ENCODE measurements around the gene ERGIC1.

The ERGIC1 gene

DNA sequence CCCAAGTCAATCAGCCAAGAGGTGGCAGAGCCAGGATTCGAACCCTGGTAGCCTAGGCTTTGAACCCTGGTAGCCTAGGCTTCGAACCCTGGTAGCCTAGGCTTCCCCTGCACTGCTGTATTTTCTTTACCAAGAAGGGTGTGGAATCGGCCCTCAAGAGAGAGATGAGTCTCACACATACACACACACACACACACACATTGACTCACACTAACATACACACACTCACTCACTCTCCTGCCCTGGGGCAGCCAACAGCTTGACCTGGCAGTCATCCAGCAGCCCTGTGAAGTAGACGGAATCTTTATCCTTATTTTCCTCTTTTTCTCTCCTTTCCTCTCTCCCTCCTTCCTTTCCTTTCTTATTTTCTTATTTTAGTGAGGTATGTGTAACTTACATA lies 69.7 kb downstream of the ERGIC1 start:
- no peak for FAIRE-seq

- no peak for FAIRE-seq
Observed at GRCh38 chr5:172904312-172904642, 70.2 kb downstream of the ERGIC1 start.

DNA sequence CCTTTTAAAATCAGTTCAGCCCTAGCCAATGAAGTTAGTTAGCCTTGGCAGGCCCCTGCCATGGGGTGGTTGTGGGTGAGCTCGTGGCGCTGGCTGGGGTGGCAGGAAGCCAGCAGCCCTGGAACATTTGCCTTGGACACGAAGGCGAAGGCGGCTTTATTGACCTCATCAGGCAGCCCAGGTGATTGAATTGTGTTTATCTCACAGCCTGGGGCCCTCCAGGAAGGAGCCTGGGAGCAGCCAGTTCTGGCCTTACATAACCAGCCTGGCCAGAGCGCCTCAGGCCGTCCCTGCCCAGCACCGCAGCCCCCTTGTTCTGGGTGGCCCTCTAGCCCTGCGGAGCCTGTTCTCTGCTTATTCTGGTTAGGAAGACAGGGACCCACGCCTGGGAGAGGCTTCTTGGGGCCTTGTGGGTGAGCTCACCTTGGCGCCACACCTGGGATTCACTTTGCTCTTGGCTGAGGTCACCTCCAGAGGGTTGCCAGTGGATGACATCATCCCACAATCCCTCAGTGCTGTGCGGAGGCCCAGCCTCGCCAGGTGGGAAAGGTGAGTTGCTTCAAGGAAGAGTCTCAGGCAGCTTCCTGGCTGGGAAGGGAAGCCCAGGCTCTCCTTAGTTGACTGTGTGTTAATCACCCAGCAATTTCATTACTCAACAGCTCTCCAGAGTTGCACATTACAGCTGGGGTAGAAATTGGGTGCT lies 70.7 kb downstream of the ERGIC1 start:
- FAIRE-seq, result no peak

GRCh38 chr5:172905346-172906140 lies 71.5 kb downstream of the ERGIC1 start:
- FAIRE-seq, result no peak

- FAIRE-seq, result no peak
Observed at GRCh38 chr5:172906436-172906835, 72.4 kb downstream of the ERGIC1 start.

- FAIRE-seq, result no peak
Observed at GRCh38 chr5:172906888-172907287, 72.8 kb downstream of the ERGIC1 start.

DNA sequence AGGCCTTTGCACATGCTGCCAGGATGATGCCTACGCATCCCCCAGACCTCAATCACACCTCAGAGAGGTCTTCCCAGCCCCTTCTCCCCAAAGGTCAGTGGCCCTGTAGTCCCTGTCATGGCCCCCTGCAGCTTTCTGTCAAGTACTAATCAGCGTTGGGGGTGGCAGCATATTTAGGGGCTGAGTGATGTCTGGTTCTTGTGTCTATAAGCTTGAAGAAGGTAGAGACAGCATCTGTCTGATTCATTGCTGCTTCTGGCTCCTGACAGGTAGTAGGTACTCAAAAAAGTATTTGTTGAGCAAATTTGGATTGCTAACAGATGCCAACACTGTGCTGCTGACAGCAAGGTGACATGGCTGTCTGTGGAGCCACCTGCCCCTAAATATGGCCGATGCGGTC lies 73.6 kb downstream of the ERGIC1 start:
- FAIRE-seq, result no peak

- FAIRE-seq, result no peak
Observed at GRCh38 chr5:172908662-172909061, 74.6 kb downstream of the ERGIC1 start.

- FAIRE-seq, result no peak
Observed at GRCh38 chr5:172909931-172910502, 76.0 kb downstream of the ERGIC1 start.

DNA sequence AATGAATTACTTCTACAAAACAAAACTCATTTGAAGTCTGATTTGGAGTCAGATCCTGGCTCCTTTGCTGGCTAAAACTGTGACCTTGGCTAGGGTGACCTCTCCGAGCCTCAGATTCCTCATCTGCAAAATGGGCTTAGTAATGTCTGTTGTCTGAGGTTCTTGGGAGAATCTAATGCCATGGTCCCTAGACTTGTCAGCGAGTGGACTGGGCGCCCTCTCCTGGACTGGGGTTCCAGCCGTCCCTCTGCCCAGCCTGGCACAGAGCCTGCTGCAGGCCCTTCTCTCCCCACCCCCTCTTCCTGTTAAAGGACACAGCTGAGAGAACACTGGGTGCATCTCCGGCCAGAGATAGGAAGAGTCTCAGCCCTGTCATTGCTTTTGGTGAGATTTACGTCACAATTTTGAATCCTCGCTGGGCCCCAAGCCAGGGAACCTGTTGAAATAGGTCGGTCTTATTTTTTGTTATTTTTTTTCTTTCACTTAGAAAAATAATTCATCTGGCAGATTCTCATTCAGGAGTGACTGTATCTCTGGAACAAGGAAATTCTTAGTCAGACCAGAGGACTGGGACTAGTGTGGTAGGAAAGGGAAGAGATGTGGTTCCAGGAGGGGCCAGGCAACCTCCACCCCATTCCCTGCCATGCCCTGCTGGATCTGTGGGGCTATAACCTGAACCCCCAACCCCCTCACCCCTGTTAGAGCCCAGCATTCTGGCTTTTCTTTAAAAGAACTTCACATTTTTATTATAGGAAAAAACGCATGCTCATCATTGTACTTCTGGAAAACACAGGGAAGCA lies 77.0 kb downstream of the ERGIC1 start:
- no peak for FAIRE-seq

GRCh38 chr5:172911628-172911880 lies 77.5 kb downstream of the ERGIC1 start:
- FAIRE-seq, result no peak

GRCh38 chr5:172911976-172912375 lies 77.9 kb downstream of the ERGIC1 start:
- FAIRE-seq, result no peak

DNA sequence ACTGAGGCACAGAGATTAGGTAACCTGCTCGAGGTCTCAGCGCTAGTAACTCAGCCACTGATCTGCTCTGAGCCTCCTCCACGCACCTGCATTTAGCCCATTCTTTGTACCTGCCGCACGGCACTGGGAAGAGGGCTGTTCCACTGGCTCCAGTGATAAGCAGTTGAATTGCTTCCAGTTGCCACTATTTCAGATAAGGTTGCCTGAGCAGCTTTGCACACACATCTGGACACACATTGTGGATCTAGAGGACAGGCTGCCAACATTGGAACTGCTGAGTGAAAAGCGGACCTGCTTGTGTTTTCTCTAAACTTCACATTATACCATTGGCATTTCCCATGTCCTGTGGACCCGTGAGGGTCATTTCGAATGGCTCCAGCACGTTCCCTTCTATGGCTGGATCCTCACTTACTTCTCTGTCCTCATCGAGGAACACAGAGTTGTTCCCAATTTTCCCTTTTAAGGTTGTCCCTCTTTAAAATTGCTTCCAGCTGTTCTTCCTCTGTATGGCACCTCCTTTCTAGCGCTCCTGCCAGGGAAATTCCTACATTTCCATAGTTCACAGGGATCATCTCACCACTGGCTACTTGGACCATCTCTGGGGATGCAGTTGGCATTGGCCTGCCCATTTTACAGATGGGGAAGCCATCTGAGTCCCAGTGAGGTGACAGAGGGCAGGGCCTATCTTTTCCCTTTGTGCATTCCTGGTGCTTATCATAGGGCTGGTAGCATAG lies 79.2 kb downstream of the ERGIC1 start:
- no peak for FAIRE-seq

GRCh38 chr5:172915514-172915913 lies 81.5 kb downstream of the ERGIC1 start:
- no peak for FAIRE-seq

DNA sequence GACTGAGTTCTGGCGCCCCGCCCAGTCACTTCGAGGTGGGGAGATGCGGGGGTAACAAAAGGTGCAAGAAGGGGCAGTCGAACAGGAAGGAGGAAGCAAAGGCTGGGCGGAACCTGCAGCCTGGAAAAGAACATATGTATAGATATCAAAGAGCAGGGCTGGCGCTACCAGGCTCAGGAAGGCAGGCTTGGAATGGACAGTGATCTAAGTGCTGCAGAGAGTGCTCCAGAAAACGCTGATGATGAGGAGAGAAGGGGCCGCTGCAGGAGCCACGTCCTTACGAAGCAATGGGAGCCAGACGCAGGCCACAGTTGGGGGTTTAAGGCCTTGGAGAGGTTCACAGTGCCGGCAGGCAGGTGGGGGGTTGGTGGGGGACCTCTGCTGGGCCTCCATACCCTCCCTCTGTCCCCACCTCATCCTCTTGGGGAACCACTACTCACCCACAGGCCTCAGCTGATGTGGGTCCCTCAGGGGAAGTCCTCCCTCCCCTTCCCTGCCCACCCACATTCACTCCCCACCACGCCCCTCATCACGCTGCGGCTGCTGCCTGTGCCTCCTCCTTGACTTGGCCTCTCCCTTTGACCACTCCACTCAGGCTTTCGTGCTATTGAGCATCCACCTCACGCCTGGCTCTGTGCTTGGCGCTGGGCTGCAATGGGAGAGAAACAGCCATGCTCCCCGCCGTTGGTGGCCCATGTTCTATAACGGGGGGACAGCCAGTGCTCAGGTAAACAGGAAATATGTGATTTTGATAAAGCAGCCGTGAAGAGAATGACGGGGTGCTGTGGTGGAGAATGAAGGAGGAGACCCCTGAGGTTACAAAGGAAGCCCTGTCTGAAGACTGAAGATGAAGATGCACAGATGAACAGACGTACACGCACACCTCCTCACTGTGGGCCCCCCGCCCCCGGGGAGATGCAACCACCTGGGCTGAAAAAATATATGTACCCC lies 84.6 kb downstream of the ERGIC1 start:
- no peak for FAIRE-seq

DNA sequence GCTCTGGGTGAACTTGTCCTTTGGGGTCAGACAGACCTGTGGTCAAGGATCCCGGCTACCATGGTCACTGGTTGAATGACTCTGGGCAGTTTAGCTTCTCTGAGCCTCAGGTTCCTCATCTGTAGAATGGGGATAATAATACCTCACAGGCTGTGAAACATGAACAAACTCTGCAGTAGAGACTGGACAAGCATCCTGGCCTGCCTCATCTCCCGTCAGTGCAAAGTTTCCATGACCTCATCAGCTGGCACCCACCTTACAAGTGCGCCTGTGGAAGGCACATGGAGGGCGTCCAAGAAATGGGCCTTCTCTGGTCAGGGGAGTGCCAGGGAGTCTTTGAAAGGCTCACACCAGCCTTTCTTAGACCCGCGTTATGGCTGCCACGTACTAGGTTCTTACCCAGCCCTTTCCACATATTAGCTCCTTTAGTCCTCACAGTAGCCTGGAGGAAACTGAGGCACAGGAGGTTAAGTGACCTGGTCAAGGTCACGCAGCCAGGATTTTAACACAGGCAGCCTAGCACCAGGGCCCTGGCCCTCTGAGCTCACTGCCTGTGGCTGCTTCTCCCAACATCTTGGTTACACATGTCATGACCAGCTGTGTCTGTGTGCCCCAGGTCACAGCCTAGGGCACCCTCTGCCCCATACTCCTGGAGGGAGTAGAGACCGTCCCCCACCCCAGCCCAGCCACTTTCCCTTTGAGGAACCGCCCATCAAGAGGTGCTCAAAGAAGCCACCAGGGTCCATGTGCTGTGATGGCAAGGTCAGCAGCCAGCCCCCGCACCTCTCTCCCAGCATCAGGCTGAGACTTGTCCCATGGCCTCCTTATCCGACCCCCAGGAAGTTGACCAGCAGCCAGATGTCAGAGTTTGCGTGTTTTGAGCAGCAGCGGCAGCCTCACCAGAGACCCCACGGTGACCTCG lies 85.7 kb downstream of the ERGIC1 start:
- no peak for FAIRE-seq

DNA sequence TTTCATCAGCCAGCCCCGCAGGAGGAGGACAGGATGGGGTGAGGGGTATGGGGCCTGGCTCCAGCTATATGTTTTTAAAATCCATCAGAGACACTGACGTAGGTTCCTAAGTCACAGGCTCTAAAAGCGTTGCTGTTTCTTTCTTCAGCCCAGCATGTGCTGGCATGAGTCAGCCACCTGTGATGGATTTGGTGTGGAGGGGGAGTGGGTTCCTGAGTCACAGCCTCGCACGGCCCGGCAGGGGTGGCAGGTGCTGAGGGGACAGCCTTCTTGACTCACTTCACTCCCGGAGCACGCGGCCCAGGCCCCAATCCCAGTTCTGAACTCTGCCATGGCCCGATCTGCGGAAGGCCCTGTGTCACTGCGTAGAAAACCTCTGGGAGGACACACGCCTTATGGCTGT lies 86.4 kb downstream of the ERGIC1 start:
- no peak for FAIRE-seq

- no peak for FAIRE-seq
Observed at GRCh38 chr5:172920995-172921394, 86.9 kb downstream of the ERGIC1 start.

DNA sequence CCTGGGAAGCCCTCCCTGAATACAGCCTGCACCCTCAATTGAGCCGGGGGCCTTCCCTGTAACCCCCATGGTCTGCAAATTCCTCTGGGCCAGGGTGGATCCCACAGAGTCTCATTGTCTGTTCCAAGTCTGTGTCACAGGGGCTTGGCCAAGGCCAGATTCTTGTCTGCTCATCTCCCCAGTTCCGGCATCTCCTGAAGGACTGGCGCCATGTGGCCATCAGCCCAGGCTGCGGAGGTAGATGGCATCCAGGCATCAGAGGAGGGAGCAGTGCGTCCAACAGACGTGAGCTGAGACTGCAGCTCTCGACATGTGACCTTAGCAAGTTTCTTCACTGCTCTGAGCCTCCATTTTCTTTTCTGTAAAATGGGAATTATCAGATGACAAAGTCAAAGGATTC lies 87.9 kb downstream of the ERGIC1 start:
- FAIRE-seq, result no peak

DNA sequence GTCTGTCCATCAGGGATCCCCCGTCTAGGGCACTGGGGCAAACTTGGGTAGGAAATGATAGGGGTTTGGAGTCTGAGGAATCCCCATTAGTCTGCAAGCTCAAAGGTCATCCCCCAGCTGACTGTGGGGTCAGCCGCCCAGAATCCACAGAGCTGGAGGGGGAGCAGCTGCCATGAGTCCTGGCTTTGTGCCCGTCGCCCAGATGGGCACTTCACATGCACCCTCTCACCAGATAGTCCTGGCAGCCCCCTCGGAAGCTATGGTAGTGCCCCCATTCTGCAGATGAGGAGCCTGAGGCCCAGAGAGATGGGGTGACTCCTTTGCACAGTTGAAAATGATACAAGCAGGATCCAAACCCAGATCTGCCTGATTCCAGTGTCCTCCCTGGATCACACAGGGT lies 89.5 kb downstream of the ERGIC1 start:
- no peak for FAIRE-seq
